GM12878 (cell line): Measurements from ENCODE around the gene STPG3. TPM values are rescaled to one million over a fixed set of nuclear protein-coding genes. Genes with fewer than 3 reads are reported as not detected.

Experiments used
- ATAC-seq: fragments of 200-7000 bp; cut with Tn5 transposase; 3 replicates; pipeline ENCODE4 v1.9.1; 2020; ENCODE audit warnings: mild to moderate bottlenecking, moderate library complexity
- BruUV-seq: library from RNA; stranded (reverse); fragments of 400-500 nt; replicated peaks from 2 replicates; lab custom pipeline; 2021; lab: Mats Ljungman, UMichigan
- CTCF ChIA-PET: fragments of 300-600 bp; sonication (Branson Sonifier 250); formaldehyde crosslinking; extraction: SDS; loops from one replicate; lab custom pipeline; 2021; ENCODE audit warnings: inconsistent platforms; lab: Yijun Ruan, JAX
- POLR2A ChIA-PET: fragments of 350-600 bp; formaldehyde crosslinking; extraction: SDS; loops from one replicate; lab custom pipeline; 2021; ENCODE audit warnings: inconsistent platforms; lab: Charles Lee
- RAD21 ChIA-PET: fragments of 300-600 bp; sonication (Branson Sonifier 250); formaldehyde crosslinking; loops from one replicate; lab custom pipeline; 2023; ENCODE audit warnings: antibody characterized with exemption; ENCODE audit not compliant: unreplicated experiment; lab: Charles Lee
- SMC1A ChIA-PET: fragments of 300-600 bp; sonication (Branson Sonifier 250); formaldehyde crosslinking; loops from one replicate; lab custom pipeline; 2023; ENCODE audit not compliant: unreplicated experiment, uncharacterized antibody; lab: Charles Lee
- DNase-seq: peaks from one replicate; pipeline ENCODE4 v3.0.0-alpha.2; 2011; ENCODE audit warnings: low read depth, low spot score
- FAIRE-seq: peaks from 3 replicates; lab custom pipeline; 2011; peaks lifted over from hg19 to GRCh38; lab: Jason Lieb, UNC
- H2AFZ ChIP-seq: 2 replicates; pipeline ENCODE4 v1.6.0; 2011; ENCODE audit warnings: low read depth, low read length, control low read depth; ENCODE audit not compliant: control insufficient read depth
- H3K27ac ChIP-seq: 2 replicates; pipeline ENCODE4 v1.5.1; 2011; ENCODE audit warnings: control low read depth; ENCODE audit not compliant: control insufficient read depth, insufficient read depth
- H3K27me3 ChIP-seq, 2 experiments: replicated peaks in 1 of 2; 2 replicates each; pipeline versions ENCODE4 v1.6.0 to v1.6.1; 2011; ENCODE audit warnings: low read length in 1 of 2; ENCODE audit not compliant: control insufficient read depth in 2 of 2, insufficient read depth in 2 of 2
- H3K36me3 ChIP-seq, 2 experiments: 2 replicates each; pipeline ENCODE4 v1.5.1; 2011; ENCODE audit warnings: low read length in 1 of 2; ENCODE audit not compliant: control insufficient read depth in 2 of 2, insufficient read depth in 2 of 2
- H3K4me1 ChIP-seq: 2 replicates; pipeline ENCODE4 v1.6.1; 2011; ENCODE audit warnings: mild to moderate bottlenecking, low read length, moderate library complexity, mixed read lengths; ENCODE audit not compliant: control insufficient read depth, insufficient read depth
- H3K4me2 ChIP-seq: 2 replicates; pipeline ENCODE4 v1.6.0; 2011; ENCODE audit warnings: control low read depth; ENCODE audit not compliant: control insufficient read depth, insufficient read depth
- H3K4me3 ChIP-seq: fragments of 200-600 bp; sonication (generic); 2 replicates; pipeline ENCODE4 v1.5.1; 2016
- H3K79me2 ChIP-seq: 2 replicates; pipeline ENCODE4 v1.6.0; 2011; ENCODE audit warnings: low read length; ENCODE audit not compliant: control insufficient read depth, insufficient read depth
- H3K9ac ChIP-seq: 2 replicates; pipeline ENCODE4 v1.8.0; 2011; ENCODE audit warnings: low read length, control low read depth, mixed read lengths; ENCODE audit not compliant: control insufficient read depth, insufficient read depth
- H3K9me3 ChIP-seq: replicated peaks from 3 replicates; pipeline ENCODE4 v1.5.1; 2011; ENCODE audit warnings: mild to moderate bottlenecking, low read length; ENCODE audit not compliant: control insufficient read depth, insufficient read depth
- H4K20me1 ChIP-seq: 2 replicates; pipeline ENCODE4 v1.6.0; 2011; ENCODE audit not compliant: control insufficient read depth, insufficient read depth
- ATF7 ChIP-seq: fragments of 450-650 bp; IDR thresholded peaks from 2 replicates; pipeline ENCODE4 v1.6.1; 2016; ENCODE audit warnings: low read depth, mild to moderate bottlenecking
- CHD1 ChIP-seq: IDR thresholded peaks from 2 replicates; pipeline ENCODE4 v1.6.1; 2012; ENCODE audit warnings: low read depth, low read length, improper control_type of control experiment
- IRF3 ChIP-seq: fragments of 450-650 bp; IDR thresholded peaks from 2 replicates; pipeline ENCODE4 v1.6.1; 2014; ENCODE audit warnings: mild to moderate bottlenecking
- KLF5 ChIP-seq: fragments of 450-650 bp; IDR thresholded peaks from 2 replicates; pipeline ENCODE4 v1.6.1; 2014; ENCODE audit warnings: mild to moderate bottlenecking; ENCODE audit not compliant: partially characterized antibody
- NKRF ChIP-seq: fragments of 450-650 bp; conservative IDR thresholded peaks from 2 replicates; pipeline ENCODE4 v1.6.1; 2017; ENCODE audit warnings: mild to moderate bottlenecking, moderate library complexity
- NR2C1 ChIP-seq: fragments of 450-650 bp; IDR thresholded peaks from 2 replicates; pipeline ENCODE4 v1.6.1; 2017; ENCODE audit warnings: antibody characterized with exemption, mild to moderate bottlenecking, moderate library complexity
- RELA ChIP-seq: fragments of 450-650 bp; IDR thresholded peaks from 2 replicates; pipeline ENCODE4 v1.8.0; 2014; ENCODE audit warnings: borderline replicate concordance; ENCODE audit not compliant: partially characterized antibody
- SPI1 ChIP-seq: IDR thresholded peaks from 2 replicates; pipeline ENCODE4 v1.6.1; 2011; ENCODE audit warnings: low read depth, mild to moderate bottlenecking, low read length, moderate library complexity, borderline replicate concordance; ENCODE audit not compliant: insufficient read depth
- USF2 ChIP-seq: IDR thresholded peaks from 2 replicates; pipeline ENCODE4 v1.6.1; 2011; ENCODE audit warnings: low read depth, low read length, improper control_type of control experiment, borderline replicate concordance
- ZSCAN29 ChIP-seq: fragments of 450-650 bp; IDR thresholded peaks from 2 replicates; pipeline ENCODE4 v1.6.1; 2017; ENCODE audit warnings: mild to moderate bottlenecking, moderate library complexity
- WGBS: methylation state at CpG from one replicate; pipeline ENCODE4 v1.1.6; 2016; ENCODE audit warnings: low lambda C conversion rate; ENCODE audit not compliant: insufficient replicate concordance, insufficient coverage; ENCODE audit errors: missing lambda C conversion rate; 5-methylcytosine and 5-hydroxymethylcytosine counted together
- in situ Hi-C: fragments of 300-500 bp; cut with MboI; formaldehyde crosslinking; loops from 9 replicates; pipeline ENCODE4 v1.14.3; 2018; ENCODE audit warnings: mixed read lengths
- intact Hi-C: fragments of 100-400 bp; cut with micrococcal nuclease; formaldehyde crosslinking; loops from one replicate; pipeline ENCODE4 v1.14.2; 2022; ENCODE audit not compliant: unreplicated experiment
- polyA plus RNA-seq, 11 experiments: library from polyadenylated mRNA; depleted of rRNA in 4 of 11; unstranded in 6 of 11; stranded (reverse) in 5 of 11; fragments of >200 nt; fragmentation: Nextera tagmentation in 4 of 11; fragmentation: Illumina TruSeq in 1 of 11; extraction: Ambion mirVana in 4 of 11; extraction: Trizol in 1 of 11; gene quantifications; 1 replicate in 1 of 11; 2 replicates in 10 of 11; pipeline versions ENCODE4 v1.2.1 to v1.2.3, GENCODE V29; 2011 to 2016; ENCODE audit warnings: inconsistent platforms in 2 of 11, missing spikeins in 2 of 11, low read depth in 1 of 11
- total RNA-seq, 4 experiments: library from RNA; depleted of rRNA in 3 of 4; stranded (reverse); fragments of >200 nt in 3 of 4; fragmentation: Illumina TruSeq in 1 of 4; extraction: Trizol in 1 of 4; gene quantifications; 2 replicates each; pipeline versions ENCODE4 v1.2.1 to v1.2.3, GENCODE V29; 2013 to 2021

Gene STPG3
- total and polyA plus RNA-seq, 10 of the 15 experiments (the other 5 are each of a cell fraction or from before 2014, with no cell fraction given): not detected

- TF ChIP-seq NKRF (no peak), SPI1 (no peak)
Observed at GRCh38 chr9:137228506-137228967, 22.5 kb upstream of the STPG3 start (continued).

- Histone ChIP-seq H4K20me1 (no peaks in the 10 kb centered on the region), H3K9ac (no peak overlapping the region), H3K79me2 (no peaks in the 10 kb centered on the region), H2AFZ (no peak overlapping the region), H3K4me2 (no peak overlapping the region), H3K9me3 (no peaks in the 10 kb centered on the region), H3K4me1 (peaks cover 8% of the 10 kb centered on the region), H3K27ac (no peak overlapping the region), H3K36me3 (no peaks in the 10 kb centered on the region), H3K4me3 (no peak overlapping the region), H3K27me3 (no peaks in the 10 kb centered on the region)
- WGBS: 29% methylated on average over 27 of the region's 27 CpGs
- FAIRE-seq (no peak), DNase-seq (no peak), ATAC-seq (no peak)
- TF ChIP-seq NR2C1 (no peak), ATF7 (no peak), RELA (no peak), USF2 (no peak), CHD1 (no peak), ZSCAN29 (no peak), IRF3 (no peak), KLF5 (no peak)
- POLR2A ChIA-PET: interaction anchor here (0.8 to 1.2 kb wide), 2 partner anchors 11 to 40 kb away, joined by 3 read pairs; partner anchors contain the start of genes SSNA1 and TUBB4B
- BruUV-seq: no TSS peak
- CTCF ChIA-PET: no interaction called here
- SMC1A ChIA-PET: no interaction called here
- intact Hi-C loops (loop anchor here (10.0 kb wide), 1 partner anchor 184 kb away; the partner anchor contains the start of gene NPDC1), in situ Hi-C loops (loop anchor here (5.0 kb wide), 1 partner anchor 107 kb away; no protein-coding TSS in a partner anchor)
- RAD21 ChIA-PET: interaction anchor here (0.8 kb wide), 1 partner anchor 40 kb away, joined by 3 read pairs; the partner anchor contains the start of genes ANAPC2 and SSNA1
Observed at GRCh38 chr9:137228968-137229896, 21.9 kb upstream of the STPG3 start.
